Pancreas (tissue), 10 donors: ENCODE measurements around the gene SHISAL2A. TPM values are rescaled to one million over a fixed set of nuclear protein-coding genes. Genes with fewer than 3 reads are reported as not detected.
"Not testable (repeated sequence)": the region's sequence is repeated elsewhere in the genome, so short reads cannot be mapped to it uniquely, and the experiment has no call there.

Experiments used
- ATAC-seq, 4 donors: fragments of 200-7000 bp; cut with Tn5 transposase; one replicate each; pipeline versions ENCODE4 v1.8.0 to v1.9.1; 2020; ENCODE audit warnings: mild to moderate bottlenecking in 4 of 4, moderate library complexity in 4 of 4
- DNase-seq, 6 donors: peaks; one replicate each; pipeline ENCODE4 v3.0.0-alpha.2; 2020
- FAIRE-seq: peaks from 2 replicates; lab custom pipeline; 2012; peaks lifted over from hg19 to GRCh38; lab: Jason Lieb, UNC
- H3K27ac ChIP-seq, 4 donors: fragments of 200-600 bp; sonication (generic); 1 replicate in 3 of 4; 2 replicates in 1 of 4; pipeline versions ENCODE4 v1.5.0 to v1.8.0; 2020
- H3K27me3 ChIP-seq, 4 donors: fragments of 200-600 bp; one replicate each; pipeline ENCODE4 v1.8.0; 2021
- H3K36me3 ChIP-seq, 3 donors: fragments of 200-600 bp; sonication (generic) in 1 of 3; one replicate each; pipeline versions ENCODE4 v1.5.0 to v1.8.0; 2020 to 2021
- H3K4me1 ChIP-seq, 3 donors: fragments of 200-600 bp; one replicate each; pipeline ENCODE4 v1.8.0; 2021
- H3K4me3 ChIP-seq, 4 donors: fragments of 200-600 bp; sonication (generic) in 2 of 4; one replicate each; pipeline versions ENCODE4 v1.5.0 to v1.8.0; 2020 to 2021
- H3K9me3 ChIP-seq, 4 donors: fragments of 200-600 bp; one replicate each; pipeline ENCODE4 v1.8.0; 2021
- CTCF ChIP-seq, 4 donors: fragments of 200-600 bp; sonication (generic) in 3 of 4; IDR thresholded peaks; one replicate each; pipeline versions ENCODE4 v1.5.0 to v1.8.0; 2021; ENCODE audit warnings: antibody characterized with exemption in 4 of 4
- WGBS, 2 donors: extraction: QIAGEN DNeasy Blood & Tissue Kit; methylation state at CpG; one replicate each; pipeline ENCODE4 v1.1.7; 2013; 5-methylcytosine and 5-hydroxymethylcytosine counted together
- intact Hi-C, 3 donors: fragments of 100-400 bp; cut with DNase I; formaldehyde crosslinking; loops; one replicate each; pipeline versions ENCODE4 v1.11.1 to v1.14.2; 2022
- polyA plus RNA-seq, 2 donors: library from polyadenylated mRNA; stranded (reverse); fragments of 200-250 nt; gene quantifications; one replicate each; pipeline ENCODE4 v1.2.3, GENCODE V29; 2013
- total RNA-seq, 6 donors: library from RNA; stranded (reverse); fragmentation: NEBNext Ultra II Directional in 4 of 6; extraction: Animal tissue kit (Norgen Biotek cat#: 25700) in 4 of 6; gene quantifications; one replicate each; pipeline versions ENCODE4 v1.2.1 to v1.2.4, GENCODE V29; 2021 to 2023
- donor health status: healthy with polysubstance abuse.
- donor health status: DM: no; HTN: no; CAD: no; lungs with moderate emphysema.
- donor health status: DM: no; HTN: no; CAD: no.
- donor health status: control.
- donor health status: control.
- donor health status: Bipolar disorder and iron deficiency.
- donor health status: DM: yes; HTN: yes; CAD: no.
- donor health status: DM: no; HTN: no; CAD: no.
- donor health status: DM: no; HTN: no; CAD: no.
- donor health status: DM: yes; HTN: yes; CAD: no.

The SHISAL2A gene
- total and polyA plus RNA-seq, 8 donors = 0.19 to 0.66 (median 0.42) TPM; not detected in 3

- ATAC-seq (no peak), DNase-seq (no peak), FAIRE-seq (no peak)
- Histone ChIP-seq H3K27me3 (no peaks in the 10 kb centered on the region), H3K4me3 (no peak overlapping the region), H3K4me1 (peaks cover 3 to 5% (median 4%) of the 10 kb centered on the region in 3 donors), H3K9me3 (no peaks in the 10 kb centered on the region), H3K27ac (no peak overlapping the region), H3K36me3 (peaks cover 0 to 14% (median 0%) of the 10 kb centered on the region in 3 donors)
- intact Hi-C loops = no loop called here
- no peak for TF ChIP-seq CTCF (IDR thresholded peaks at IDR 0.05)
- 97 to 99% methylated on average over 4 of the region's 4 CpGs for WGBS, 2 donors
These were observed 59.7 kb downstream of the SHISAL2A start for GRCh38 chr1:52692697-52693096.

GRCh38 chr1:52693351-52693750 lies 60.4 kb downstream of the SHISAL2A start:
- H3K9me3 ChIP-seq, H3K4me3 ChIP-seq, H3K27me3 ChIP-seq, ATAC-seq, H3K36me3 ChIP-seq, intact Hi-C loops, H3K27ac ChIP-seq, H3K4me1 ChIP-seq, FAIRE-seq, DNase-seq: not testable (repeated sequence)
- 83 to 88% methylated on average over 10 of the region's 10 CpGs for WGBS, 2 donors

- FAIRE-seq = no peak
- peaks cover 6 to 8% (median 6%) of the 10 kb centered on the region in 3 donors for H3K4me1 ChIP-seq
- no peak for TF ChIP-seq CTCF (IDR thresholded peaks at IDR 0.05)
- intact Hi-C loops = no loop called here
- peaks cover 0 to 10% (median 0%) of the 10 kb centered on the region in 3 donors for H3K36me3 ChIP-seq
- ATAC-seq = no peak
- H3K9me3 ChIP-seq = no peaks in the 10 kb centered on the region
- no peaks in the 10 kb centered on the region for H3K27me3 ChIP-seq
- no peak for DNase-seq
- H3K27ac ChIP-seq = no peak overlapping the region
- 92 to 100% methylated on average over 1 of the region's 1 CpG for WGBS, 2 donors
- H3K4me3 ChIP-seq = no peak overlapping the region
These were observed 60.9 kb downstream of the SHISAL2A start for GRCh38 chr1:52693843-52694242.

- intact Hi-C loops = no loop called here
- FAIRE-seq (no peak), ATAC-seq (no peak), DNase-seq (no peak)
- TF ChIP-seq CTCF (IDR thresholded peaks at IDR 0.05) = no peak
- Histone ChIP-seq H3K27me3 (no peaks in the 10 kb centered on the region), H3K4me1 (peaks cover 9 to 11% (median 9%) of the 10 kb centered on the region in 3 donors), H3K9me3 (no peaks in the 10 kb centered on the region), H3K4me3 (no peak overlapping the region), H3K27ac (no peak overlapping the region), H3K36me3 (peaks cover 0 to 10% (median 0%) of the 10 kb centered on the region in 3 donors)
- 94 to 95% methylated on average over 7 of the region's 7 CpGs for WGBS, 2 donors
These were observed 62.7 kb downstream of the SHISAL2A start for GRCh38 chr1:52695627-52696026.

- H3K9me3 ChIP-seq = no peaks in the 10 kb centered on the region
- 2 to 3% methylated on average over 61 to 68 of the region's 68 CpGs for WGBS, 2 donors
- DNase-seq (peak; percentile 85 to 95 (median 90)), ATAC-seq (peak; percentile 80 to 89 (median 84)), FAIRE-seq (no peak)
- no peak for TF ChIP-seq CTCF (IDR thresholded peaks at IDR 0.05)
- H3K4me3 ChIP-seq = peak within 1 kb of the TSS; percentile 61 to 78 (median 66)
- intact Hi-C loops = no loop called here
- H3K4me1 ChIP-seq = peaks cover 9 to 15% (median 11%) of the 10 kb centered on the region in 3 donors
- H3K27ac ChIP-seq = peak within 1 kb of the TSS; percentile 49 to 84 (median 77)
- no peaks in the 10 kb centered on the region for H3K36me3 ChIP-seq
- H3K27me3 ChIP-seq = no peaks in the 10 kb centered on the region
These were observed 65.1 kb downstream of the SHISAL2A start, which contains the start of gene COA7 for GRCh38 chr1:52697795-52698674. Gene COA7, minus strand, starts transcription at chr1:52698347. Its CDS starts 21 bp downstream, at chr1:52698326.
